SK-N-SH treated with all-trans-retinoic acid at 6 μM for 48 hours (cell line): ENCODE results near the gene LSM4.

Experiments used
- ATAC-seq: fragments of 200-7000 bp; cut with Tn5 transposase; 3 replicates; pipeline ENCODE4 v1.9.1; 2020; ENCODE audit warnings: mild to moderate bottlenecking, moderate library complexity
- BACH2 ChIP-seq: fragments of 250-450 bp; sonication (Bioruptor Pico); IDR thresholded peaks from 2 replicates; pipeline ENCODE4 v1.9.0; 2021; ENCODE audit warnings: mild to moderate bottlenecking, borderline replicate concordance
- CREB5 ChIP-seq: fragments of 250-450 bp; sonication (Bioruptor Pico); IDR thresholded peaks from 2 replicates; pipeline ENCODE4 v1.5.1; 2020; ENCODE audit warnings: low read depth, mild to moderate bottlenecking, moderate library complexity
- CSDC2 ChIP-seq: fragments of 250-450 bp; sonication (Bioruptor Pico); IDR thresholded peaks from 2 replicates; pipeline ENCODE4 v1.5.0; 2020; ENCODE audit warnings: mild to moderate bottlenecking, moderate library complexity
- GLIS3 ChIP-seq: fragments of 250-450 bp; sonication (Bioruptor Pico); IDR thresholded peaks from 2 replicates; pipeline ENCODE4 v1.5.0; 2020; ENCODE audit warnings: mild to moderate bottlenecking, moderate library complexity
- ISL1 ChIP-seq: fragments of 250-450 bp; sonication (Bioruptor Pico); IDR thresholded peaks from 2 replicates; pipeline ENCODE4 v2.1.2; 2022; ENCODE audit warnings: mild to moderate bottlenecking, moderate library complexity
- OSR1 ChIP-seq: fragments of 250-450 bp; sonication (Bioruptor Pico); IDR thresholded peaks from 2 replicates; pipeline ENCODE4 v1.8.0; 2022; ENCODE audit warnings: moderate library complexity, mild to moderate bottlenecking, inconsistent platforms
- PATZ1 ChIP-seq: fragments of 250-450 bp; sonication (Bioruptor Pico); IDR thresholded peaks from 2 replicates; pipeline ENCODE4 v1.8.0; 2020; ENCODE audit warnings: mild to moderate bottlenecking, moderate library complexity, borderline replicate concordance
- POU6F1 ChIP-seq: fragments of 250-450 bp; sonication (Bioruptor Pico); IDR thresholded peaks from 2 replicates; pipeline ENCODE4 v1.8.0; 2021; ENCODE audit warnings: low read depth, mild to moderate bottlenecking, moderate library complexity, borderline replicate concordance
- PPARA ChIP-seq: fragments of 250-450 bp; sonication (Bioruptor Pico); IDR thresholded peaks from 2 replicates; pipeline ENCODE4 v1.5.0; 2020; ENCODE audit warnings: mild to moderate bottlenecking, borderline replicate concordance
- RARB ChIP-seq: fragments of 250-450 bp; sonication (Bioruptor Pico); IDR thresholded peaks from 2 replicates; pipeline ENCODE4 v1.8.0; 2021; ENCODE audit warnings: mild to moderate bottlenecking, moderate library complexity
- SNAI2 ChIP-seq: fragments of 250-450 bp; sonication (Bioruptor Pico); IDR thresholded peaks from 2 replicates; pipeline ENCODE4 v1.5.0; 2020; ENCODE audit warnings: mild to moderate bottlenecking, moderate library complexity
- TCF4 ChIP-seq: fragments of 250-450 bp; sonication (Bioruptor Pico); IDR thresholded peaks from 2 replicates; pipeline ENCODE4 v1.8.0; 2021; ENCODE audit warnings: mild to moderate bottlenecking, moderate library complexity, borderline replicate concordance
- TOX ChIP-seq: fragments of 250-450 bp; sonication (Bioruptor Pico); IDR thresholded peaks from 2 replicates; pipeline ENCODE4 v1.8.0; 2021; ENCODE audit warnings: mild to moderate bottlenecking, moderate library complexity, borderline replicate concordance
- TSHZ2 ChIP-seq: fragments of 250-450 bp; sonication (Bioruptor Pico); IDR thresholded peaks from 2 replicates; pipeline ENCODE4 v1.5.0; 2020; ENCODE audit warnings: mild to moderate bottlenecking, moderate library complexity
- ZC3H10 ChIP-seq: fragments of 250-450 bp; sonication (Bioruptor Pico); IDR thresholded peaks from 2 replicates; pipeline ENCODE4 v1.5.1; 2021; ENCODE audit warnings: mild to moderate bottlenecking, moderate library complexity
- ZFP3 ChIP-seq: fragments of 250-450 bp; sonication (Bioruptor Pico); IDR thresholded peaks from 2 replicates; pipeline ENCODE4 v1.5.0; 2020; ENCODE audit warnings: mild to moderate bottlenecking, moderate library complexity
- ZFP30 ChIP-seq: fragments of 450-650 bp; formaldehyde crosslinking; IDR thresholded peaks from 2 replicates; pipeline ENCODE4 v1.5.0; 2022; ENCODE audit warnings: mild to moderate bottlenecking, moderate library complexity
- ZNF565 ChIP-seq: fragments of 450-650 bp; formaldehyde crosslinking; conservative IDR thresholded peaks from 2 replicates; pipeline ENCODE4 v1.5.0; 2020; ENCODE audit warnings: low read depth, mild to moderate bottlenecking, moderate library complexity
- ZNF70 ChIP-seq: fragments of 450-650 bp; formaldehyde crosslinking; IDR thresholded peaks from 2 replicates; pipeline ENCODE4 v1.5.0; 2020; ENCODE audit warnings: mild to moderate bottlenecking, moderate library complexity
- ZNF8 ChIP-seq: fragments of 450-650 bp; formaldehyde crosslinking; IDR thresholded peaks from 2 replicates; pipeline ENCODE4 v1.5.0; 2020; ENCODE audit warnings: mild to moderate bottlenecking, moderate library complexity
- TF ChIP-seq, protein P1 (sequence below): fragments of 250-450 bp; sonication (Bioruptor Pico); IDR thresholded peaks from 2 replicates; pipeline ENCODE4 v1.5.1; 2021; ENCODE audit warnings: mild to moderate bottlenecking, moderate library complexity

Gene LSM4

GRCh38 chr19:18364277-18364825, 41.5 kb upstream of the LSM4 start:
- ATAC-seq: peak; percentile 39
- TF ChIP-seq ZFP30: 0 out of 2 replicates have a peak, but pooled peaks have one; percentile 7
- TF ChIP-seq ZFP3 (CRISPR knock-in tag): peak; percentile 88
- peak; percentile 96; the same call in 1 of the 2 replicates for TF ChIP-seq CSDC2 (CRISPR knock-in tag)
- peak; percentile 71; the same call in 1 of the 2 replicates for TF ChIP-seq TSHZ2
- peak; percentile 46; the same call in 1 of the 2 replicates for TF ChIP-seq SNAI2 (CRISPR knock-in tag)
- peak; percentile 50; the same call in 1 of the 2 replicates for TF ChIP-seq OSR1 (CRISPR knock-in tag)
- TF ChIP-seq GLIS3 (CRISPR knock-in tag): 0 out of 2 replicates have a peak, but pooled peaks have one; percentile 21
- TF ChIP-seq ZNF8 (CRISPR knock-in tag): peak; percentile 23; the same call in 1 of the 2 replicates
- 0 out of 2 replicates have a peak, but pooled peaks have one; percentile 16 for TF ChIP-seq POU6F1
- TF ChIP-seq, protein P1, sequence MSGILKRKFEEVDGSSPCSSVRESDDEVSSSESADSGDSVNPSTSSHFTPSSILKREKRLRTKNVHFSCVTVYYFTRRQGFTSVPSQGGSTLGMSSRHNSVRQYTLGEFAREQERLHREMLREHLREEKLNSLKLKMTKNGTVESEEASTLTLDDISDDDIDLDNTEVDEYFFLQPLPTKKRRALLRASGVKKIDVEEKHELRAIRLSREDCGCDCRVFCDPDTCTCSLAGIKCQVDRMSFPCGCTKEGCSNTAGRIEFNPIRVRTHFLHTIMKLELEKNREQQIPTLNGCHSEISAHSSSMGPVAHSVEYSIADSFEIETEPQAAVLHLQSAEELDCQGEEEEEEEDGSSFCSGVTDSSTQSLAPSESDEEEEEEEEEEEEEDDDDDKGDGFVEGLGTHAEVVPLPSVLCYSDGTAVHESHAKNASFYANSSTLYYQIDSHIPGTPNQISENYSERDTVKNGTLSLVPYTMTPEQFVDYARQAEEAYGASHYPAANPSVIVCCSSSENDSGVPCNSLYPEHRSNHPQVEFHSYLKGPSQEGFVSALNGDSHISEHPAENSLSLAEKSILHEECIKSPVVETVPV (CRISPR knock-in tag): 0 out of 2 replicates have a peak, but pooled peaks have one; percentile 15
- peak; percentile 33; the same call in 1 of the 2 replicates for TF ChIP-seq ISL1 (CRISPR knock-in tag)

DNA sequence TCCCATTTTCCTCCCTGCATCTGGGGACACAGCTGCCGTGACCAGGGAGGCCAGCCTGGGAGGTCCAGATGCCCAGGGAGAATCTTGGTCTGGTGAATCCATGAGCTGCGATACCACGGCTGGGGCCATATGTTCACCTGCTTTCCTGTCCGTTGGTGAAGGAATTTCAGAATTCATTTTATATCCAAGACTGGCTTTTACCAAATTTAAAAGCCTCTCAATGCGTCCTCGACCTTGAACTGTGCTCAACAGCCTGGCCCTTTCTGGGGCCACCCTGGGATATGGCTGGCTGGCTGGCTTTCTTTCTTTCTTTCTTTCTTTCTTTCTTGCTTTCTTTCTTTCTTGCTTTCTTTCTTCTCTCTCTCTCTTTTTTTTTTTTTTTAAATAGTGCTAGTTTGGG, 40.9 kb upstream of the LSM4 start:
- no peak for ATAC-seq
- TF ChIP-seq ZC3H10 (CRISPR knock-in tag): no peak
- TF ChIP-seq TOX: no peak
- TF ChIP-seq TSHZ2: no peak
- no peak for TF ChIP-seq POU6F1
- TF ChIP-seq CREB5 (CRISPR knock-in tag): no peak
- no peak for TF ChIP-seq TCF4 (CRISPR knock-in tag)
- no peak for TF ChIP-seq RARB (CRISPR knock-in tag)
- TF ChIP-seq BACH2 (CRISPR knock-in tag): no peak
- no peak for TF ChIP-seq ZNF565 (CRISPR knock-in tag)
- TF ChIP-seq, protein P1 (CRISPR knock-in tag): no peak
- no peak for TF ChIP-seq ZNF8 (CRISPR knock-in tag)
- TF ChIP-seq OSR1 (CRISPR knock-in tag): no peak
- TF ChIP-seq ZNF70: no peak
- no peak for TF ChIP-seq GLIS3 (CRISPR knock-in tag)
- no peak for TF ChIP-seq ZFP30
- TF ChIP-seq PPARA (CRISPR knock-in tag): no peak
- no peak for TF ChIP-seq ZFP3 (CRISPR knock-in tag)
- no peak for TF ChIP-seq PATZ1 (CRISPR knock-in tag)
- TF ChIP-seq SNAI2 (CRISPR knock-in tag): no peak
- TF ChIP-seq ISL1 (CRISPR knock-in tag): no peak
- TF ChIP-seq, all 23 proteins: peak for 0
